ENCODE results near the gene ZCCHC12. TPM values are rescaled to one million over a fixed set of nuclear protein-coding genes. Genes with fewer than 3 reads are reported as not detected.

ZCCHC12 gene
- total and polyA plus RNA-seq, 9 of the 15 experiments (the other 6 are each of a cell fraction or from before 2014, with no cell fraction given), result 0.07 to 0.15 TPM; not detected in 7

GRCh38 chrX:118862979-118863378 lies 39.4 kb downstream of the ZCCHC12 start (continued):
- TF ChIP-seq THAP12 (CRISPR knock-in tag; IDR thresholded peaks at IDR 0.05) (no peak), CSDE1 (IDR thresholded peaks at IDR 0.05) (no peak), NFXL1 (CRISPR knock-in tag; IDR thresholded peaks at IDR 0.05) (no peak), THAP7 (CRISPR knock-in tag; IDR thresholded peaks at IDR 0.05) (no peak), GABPB2 (CRISPR knock-in tag; conservative IDR thresholded peaks at IDR 0.05) (no peak), BRD4 (IDR thresholded peaks at IDR 0.05) (no peak), GTF2A2 (tag; IDR thresholded peaks at IDR 0.05) (no peak), HNRNPL (IDR thresholded peaks at IDR 0.05; ENCODE audit: low read depth, low read length) (no peak)

GRCh38 chrX:118864063-118864635 lies 40.5 kb downstream of the ZCCHC12 start:
- no peak overlapping the region for H3K4me2 ChIP-seq (ENCODE audit: insufficient read depth, low read length)
- no peak overlapping the region for H3K9ac ChIP-seq (ENCODE audit: insufficient read depth in 1 of 2, low read depth in 2 of 2, low read length in 2 of 2)
- no peaks in the 10 kb centered on the region for H4K20me1 ChIP-seq (replicated peaks; ENCODE audit: control insufficient read depth, insufficient read depth, low read length)
- H3K27ac ChIP-seq (ENCODE audit: extremely low read depth, low read depth, low read length), result no peak overlapping the region
- no peaks in the 10 kb centered on the region for H3K36me3 ChIP-seq (ENCODE audit: control insufficient read depth, insufficient read depth, low read length)
- WGBS (ENCODE audit: insufficient coverage, low coverage, missing lambda C conversion rate), result 0% methylated on average over 3 of the region's 3 CpGs
- intact Hi-C loops (cut with micrococcal nuclease), result no loop called here
- POLR2A ChIA-PET, result no interaction called here
- no peak for DNase-seq (ENCODE audit: extremely low read depth in 1 of 4, low spot score in 3 of 4)
- CTCF ChIA-PET (ENCODE audit: low intra/inter-chr PET ratio), result no interaction called here
- no TSS peak for BruUV-seq (replicated peaks)
- H3K27me3 ChIP-seq (ENCODE audit: control insufficient read depth in 2 of 2, insufficient read depth in 2 of 2, low read length in 2 of 2), result no peaks in the 10 kb centered on the region; a peak in 1 of 5 replicates
- in situ Hi-C loops (cut with MboI), result no loop called here
- H3K4me1 ChIP-seq (replicated peaks in 1 of 2; ENCODE audit: control insufficient read depth in 2 of 2, insufficient read depth in 2 of 2, low read length in 2 of 2), result no peaks in the 10 kb centered on the region
- no peak for FAIRE-seq
- no peak overlapping the region for H3K4me3 ChIP-seq
- TF ChIP-seq ZBTB5 (IDR thresholded peaks at IDR 0.05) (no peak), SMAD3 (CRISPR knock-in tag; conservative IDR thresholded peaks at IDR 0.05) (no peak)
- H3K9me1 ChIP-seq (ENCODE audit: control insufficient read depth, insufficient read depth, low read length), result no peaks in the 10 kb centered on the region
- no peak for ATAC-seq
- H3K9me3 ChIP-seq (replicated peaks; ENCODE audit: control insufficient read depth, insufficient read depth, low read depth, low read length), result no peaks in the 10 kb centered on the region; the same call in 1 of the 2 replicates
- H2AFZ ChIP-seq (ENCODE audit: low read depth, low read length), result no peak overlapping the region
- H3K79me2 ChIP-seq (ENCODE audit: control insufficient read depth, insufficient read depth, low read length), result no peaks in the 10 kb centered on the region
